Mucosa of descending colon (tissue), 3 donors: ENCODE data around the gene LRRC27. TPM values are rescaled to one million over a fixed set of nuclear protein-coding genes. Genes with fewer than 3 reads are reported as not detected.
A peak's percentile ranks its signal among the peaks of the same experiment; 100 is the strongest.

Experiments
- ATAC-seq: fragments of 200-7000 bp; cut with Tn5 transposase; one replicate; pipeline ENCODE4 v1.9.1; 2020; ENCODE audit warnings: mild to moderate bottlenecking, moderate library complexity
- DNase-seq, 3 donors: peaks; one replicate each; pipeline ENCODE4 v3.0.0-alpha.2; 2020
- H3K36me3 ChIP-seq: fragments of 200-600 bp; one replicate; pipeline ENCODE4 v1.8.0; 2021; ENCODE audit warnings: low read depth, mild to moderate bottlenecking
- H3K4me1 ChIP-seq: fragments of 200-600 bp; one replicate; pipeline ENCODE4 v1.8.0; 2021; ENCODE audit warnings: low read depth, mild to moderate bottlenecking
- H3K4me3 ChIP-seq: fragments of 200-600 bp; one replicate; pipeline ENCODE4 v1.8.0; 2021; ENCODE audit warnings: mild to moderate bottlenecking
- H3K9me3 ChIP-seq: fragments of 200-600 bp; one replicate; pipeline ENCODE4 v1.8.0; 2021; ENCODE audit warnings: mild to moderate bottlenecking
- CTCF ChIP-seq: fragments of 200-600 bp; IDR thresholded peaks from one replicate; pipeline ENCODE4 v1.8.0; 2022; ENCODE audit warnings: antibody characterized with exemption, mild to moderate bottlenecking
- intact Hi-C, 2 donors: fragments of 100-400 bp; cut with DNase I in 1 of 2; cut with micrococcal nuclease in 1 of 2; formaldehyde crosslinking; loops; one replicate each; pipeline versions ENCODE4 v1.11.0 to v1.11.1; 2022; cut with DNase I, micrococcal nuclease
- total RNA-seq, 3 donors: library from RNA; stranded (reverse); fragmentation: NEBNext Ultra II Directional in 2 of 3; extraction: Animal tissue kit (Norgen Biotek cat#: 25700) in 2 of 3; gene quantifications; one replicate each; pipeline versions ENCODE4 v1.2.1 to v1.2.4, GENCODE V29; 2021 to 2023
- donor health status: DM: no; HTN: no; CAD: no; lungs with moderate emphysema.
- donor health status: DM: no; HTN: no; CAD: no.
- donor health status: DM: no; HTN: yes; CAD: no.

The LRRC27 gene
- total RNA-seq, 3 donors from 2014 or later, result 6.9 to 12.2 (median 11.1) TPM

- intact Hi-C loops, result no loop called here
- H3K9me3 ChIP-seq, result no peaks in the 10 kb centered on the region
- TF ChIP-seq CTCF, result no peak
- peaks cover 60% of the 10 kb centered on the region for H3K4me1 ChIP-seq
- DNase-seq (peak; percentile 91 to 92 (median 91)), ATAC-seq (peak; percentile 74)
- no peaks in the 10 kb centered on the region for H3K36me3 ChIP-seq
- no peak overlapping the region for H3K4me3 ChIP-seq
Measured at GRCh38 chr10:132420981-132421846, 89.2 kb downstream of the LRRC27 start.

GRCh38 chr10:132421847-132422751 is 90.1 kb downstream of the LRRC27 start:
- ATAC-seq (no peak), DNase-seq (peak in 2 of 3 donors; percentile 75 to 79)
- intact Hi-C loops, result no loop called here
- H3K4me3 ChIP-seq, result no peak overlapping the region
- no peaks in the 10 kb centered on the region for H3K9me3 ChIP-seq
- H3K4me1 ChIP-seq, result peaks cover 53% of the 10 kb centered on the region
- no peaks in the 10 kb centered on the region for H3K36me3 ChIP-seq
- TF ChIP-seq CTCF, result no peak

GRCh38 chr10:132422903-132423825 is 91.2 kb downstream of the LRRC27 start:
- H3K36me3 ChIP-seq, result no peaks in the 10 kb centered on the region
- ATAC-seq (no peak), DNase-seq (peak in 2 of 3 donors; percentile 35 to 48)
- no peak overlapping the region for H3K4me3 ChIP-seq
- TF ChIP-seq CTCF, result no peak
- peaks cover 42% of the 10 kb centered on the region for H3K4me1 ChIP-seq
- intact Hi-C loops, result no loop called here
- no peaks in the 10 kb centered on the region for H3K9me3 ChIP-seq

- no peaks in the 10 kb centered on the region for H3K9me3 ChIP-seq
- intact Hi-C loops, result no loop called here
- no peak overlapping the region for H3K4me3 ChIP-seq
- no peak for TF ChIP-seq CTCF
- H3K36me3 ChIP-seq, result no peaks in the 10 kb centered on the region
- DNase-seq (peak in 2 of 3 donors; percentile 35 to 45), ATAC-seq (no peak)
- peaks cover 34% of the 10 kb centered on the region for H3K4me1 ChIP-seq
Measured at GRCh38 chr10:132423966-132424861, 92.2 kb downstream of the LRRC27 start.
